SK-N-SH (cell line): ENCODE measurements around the gene MGAT1.

Source experiments
- CTCF ChIP-seq: fragments of 200-600 bp; sonication (generic); IDR thresholded peaks from 2 replicates; pipeline ENCODE4 v1.6.1; 2017; ENCODE audit warnings: antibody characterized with exemption, mild to moderate bottlenecking, moderate library complexity
- EZH2phosphoT487 ChIP-seq: fragments of 200-600 bp; sonication (generic); IDR thresholded peaks from 2 replicates; pipeline ENCODE4 v1.6.1; 2017; ENCODE audit warnings: low read depth, mixed run types, mild to moderate bottlenecking, antibody characterized with exemption, moderate library complexity, borderline replicate concordance
- FOSL2 ChIP-seq: IDR thresholded peaks from 2 replicates; pipeline ENCODE4 v1.4.0; 2012; ENCODE audit warnings: low read depth, mild to moderate bottlenecking, moderate library complexity, borderline replicate concordance
- MAX ChIP-seq: IDR thresholded peaks from 2 replicates; pipeline ENCODE4 v1.4.0; 2012; ENCODE audit warnings: low read depth
- MEF2A ChIP-seq: IDR thresholded peaks from 2 replicates; pipeline ENCODE4 v1.4.0; 2012; ENCODE audit warnings: low read depth, borderline replicate concordance
- POLR2AphosphoS5 ChIP-seq: IDR thresholded peaks from 2 replicates; pipeline ENCODE4 v1.6.1; 2012; ENCODE audit warnings: low read depth, low read length
- SIN3A ChIP-seq: IDR thresholded peaks from 2 replicates; pipeline ENCODE4 v1.6.1; 2012; ENCODE audit warnings: low read depth, mild to moderate bottlenecking, low read length, moderate library complexity, borderline replicate concordance
- TAF1 ChIP-seq: IDR thresholded peaks from 2 replicates; pipeline ENCODE4 v1.6.1; 2012; ENCODE audit warnings: low read depth, mild to moderate bottlenecking, low read length, moderate library complexity, borderline replicate concordance
- TEAD4 ChIP-seq: IDR thresholded peaks from 2 replicates; pipeline ENCODE4 v1.4.0; 2012; ENCODE audit warnings: mild to moderate bottlenecking, borderline replicate concordance; ENCODE audit not compliant: insufficient read depth
- USF1 ChIP-seq: IDR thresholded peaks from 2 replicates; pipeline ENCODE4 v1.4.0; 2012; ENCODE audit warnings: low read depth, borderline replicate concordance
- YY1 ChIP-seq: IDR thresholded peaks from 2 replicates; pipeline ENCODE4 v1.4.0; 2012; ENCODE audit warnings: low read depth, mild to moderate bottlenecking

GRCh38 chr5:180823346-180823745 lies 20.7 kb upstream of the MGAT1 start:
- TF ChIP-seq CTCF (no peak), YY1 (no peak), TEAD4 (no peak), TAF1 (no peak), MAX (no peak), FOSL2 (no peak), SIN3A (no peak), MEF2A (no peak), EZH2phosphoT487 (no peak), USF1 (no peak), POLR2AphosphoS5 (no peak)
